Erythroblast (primary cell): Measurements from ENCODE around the gene ELF5.

Experiments
- GATA1 ChIP-seq: IDR thresholded peaks from 2 replicates; pipeline ENCODE4 v1.6.1; 2011; ENCODE audit warnings: low read depth, mild to moderate bottlenecking, control low read depth, low read length, moderate library complexity
- POLR2A ChIP-seq: IDR thresholded peaks from 2 replicates; pipeline ENCODE4 v1.6.1; 2011; ENCODE audit warnings: mild to moderate bottlenecking, low read length

DNA sequence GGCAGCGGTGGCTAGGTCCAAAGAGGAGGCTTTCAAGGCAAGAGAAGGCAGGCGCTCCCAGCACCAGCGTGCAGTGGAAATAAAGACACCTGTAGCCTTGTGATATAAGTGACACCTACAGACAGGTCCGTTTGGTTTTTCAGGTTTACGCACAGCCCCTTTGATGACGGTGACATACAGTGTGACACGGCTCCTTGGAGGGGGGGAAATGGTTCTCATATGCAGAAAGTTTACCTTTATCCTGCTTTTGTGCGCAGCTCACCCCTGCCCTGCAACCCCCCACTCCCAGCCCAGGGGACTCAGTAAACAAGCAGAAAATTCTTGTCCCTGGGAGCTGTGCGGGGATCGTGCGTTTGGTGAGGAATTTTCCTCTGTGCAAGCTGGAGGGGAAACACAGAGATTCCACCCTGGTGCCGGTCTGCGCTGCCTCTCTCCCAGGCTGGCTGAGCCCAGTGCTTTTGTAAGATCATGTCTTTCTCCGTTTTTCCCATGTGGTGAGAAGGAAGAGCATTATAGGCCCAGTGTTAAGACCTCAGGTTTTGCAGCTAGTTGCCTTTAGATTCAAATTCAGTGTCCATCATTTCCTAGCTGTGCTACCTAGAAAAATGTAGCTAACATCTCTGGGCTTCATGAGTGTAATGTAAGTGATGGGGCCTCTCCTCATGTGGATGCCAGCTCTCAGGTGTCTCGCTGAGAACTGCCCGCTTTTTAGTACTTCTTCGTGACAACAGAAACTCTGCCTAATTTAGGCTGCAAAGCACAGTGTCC, at the start of gene ELF5:
- TF ChIP-seq POLR2A (no peak), GATA1 (no peak)
